Measurements from ENCODE around the gene LCK. TPM values are rescaled to one million over a fixed set of nuclear protein-coding genes. Genes with fewer than 3 reads are reported as not detected.

The LCK gene
- total and polyA plus RNA-seq, 9 of the 15 experiments (the other 6 are each of a cell fraction or from before 2014, with no cell fraction given): 0.04 to 0.47 (median 0.13) TPM; not detected in 6

DNA sequence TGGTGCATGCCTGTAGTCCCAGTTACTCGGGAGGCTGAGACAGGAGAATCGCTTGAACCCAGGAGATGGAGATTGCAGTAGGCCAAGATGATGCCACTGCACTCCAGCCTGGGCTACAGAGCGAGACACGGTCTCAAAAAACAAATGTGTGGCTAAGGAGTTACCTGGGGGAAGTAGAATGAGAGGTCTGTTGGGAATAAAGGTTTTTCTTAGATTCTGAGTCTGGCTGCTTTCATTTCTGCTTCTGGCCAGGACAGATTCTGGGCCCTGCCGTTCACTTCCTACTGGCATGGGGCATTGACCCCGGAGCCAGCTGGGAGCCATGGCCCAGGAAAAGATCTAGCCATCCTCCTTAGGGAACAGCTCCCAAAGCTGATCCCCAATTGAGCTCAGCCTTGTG lies 42.6 kb upstream of the LCK start:
- DNase-seq (ENCODE audit: extremely low read depth in 1 of 4, low spot score in 3 of 4): no peak
- H3K27me3 ChIP-seq (ENCODE audit: control insufficient read depth in 2 of 2, insufficient read depth in 2 of 2, low read length in 2 of 2): no peaks in the 10 kb centered on the region
- FAIRE-seq: no peak
- no peak overlapping the region for H3K4me2 ChIP-seq (ENCODE audit: insufficient read depth, low read length)
- intact Hi-C loops (cut with micrococcal nuclease) (loop anchor here (5.0 kb wide), 1 partner anchor 39 kb away; the partner anchor contains the start of gene FAM167B), in situ Hi-C loops (cut with MboI) (no loop called here)
- no peak overlapping the region for H3K4me3 ChIP-seq
- H3K9me3 ChIP-seq (replicated peaks; ENCODE audit: control insufficient read depth, insufficient read depth, low read depth, low read length): no peaks in the 10 kb centered on the region
- TF ChIP-seq SREBF1 (IDR thresholded peaks at IDR 0.05; ENCODE audit: borderline replicate concordance, low read depth, low read length) (no peak), MCM3 (IDR thresholded peaks at IDR 0.05) (no peak), ZNF143 (CRISPR knock-in tag; IDR thresholded peaks at IDR 0.05) (0 out of 2 replicates have a peak, but pooled peaks have one; percentile 15), SMAD2 (IDR thresholded peaks at IDR 0.05; ENCODE audit: low read depth, low read length) (no peak)
- no TSS peak for BruUV-seq (replicated peaks)
- no peaks in the 10 kb centered on the region for H4K20me1 ChIP-seq (replicated peaks; ENCODE audit: control insufficient read depth, insufficient read depth, low read length)
- ChIA-PET POLR2A (interaction anchor here (0.5 to 7.8 kb wide), 6 partner anchors 7 to 127 kb away, joined by 3 to 80 read pairs (median 4); partner anchors contain the start of gene CCDC28B), CTCF (ENCODE audit: low intra/inter-chr PET ratio) (interaction anchor here (0.7 kb wide), 1 partner anchor 90 kb away, joined by 3 read pairs; no protein-coding TSS in a partner anchor)
- WGBS (ENCODE audit: insufficient coverage, low coverage, missing lambda C conversion rate): 86% methylated on average over 6 of the region's 6 CpGs
- no peak overlapping the region; a peak in 1 of 4 replicates for H3K9ac ChIP-seq (ENCODE audit: insufficient read depth in 1 of 2, low read depth in 2 of 2, low read length in 2 of 2)
- peaks cover 13% of the 10 kb centered on the region for H3K79me2 ChIP-seq (ENCODE audit: control insufficient read depth, insufficient read depth, low read length)
- H3K27ac ChIP-seq (ENCODE audit: extremely low read depth, low read depth, low read length): no peak overlapping the region
- peaks cover 10 to 31% of the 10 kb centered on the region in 2 experiments; a peak in 4 of 5 replicates for H3K4me1 ChIP-seq (replicated peaks in 1 of 2; ENCODE audit: control insufficient read depth in 2 of 2, insufficient read depth in 2 of 2, low read length in 2 of 2)
- H3K36me3 ChIP-seq (ENCODE audit: control insufficient read depth, insufficient read depth, low read length): peaks cover 28% of the 10 kb centered on the region; the same call in 2 of the 3 replicates
- no peak overlapping the region for H2AFZ ChIP-seq (ENCODE audit: low read depth, low read length)
- no peak for ATAC-seq
- H3K9me1 ChIP-seq (ENCODE audit: control insufficient read depth, insufficient read depth, low read length): peaks cover 4% of the 10 kb centered on the region

DNA sequence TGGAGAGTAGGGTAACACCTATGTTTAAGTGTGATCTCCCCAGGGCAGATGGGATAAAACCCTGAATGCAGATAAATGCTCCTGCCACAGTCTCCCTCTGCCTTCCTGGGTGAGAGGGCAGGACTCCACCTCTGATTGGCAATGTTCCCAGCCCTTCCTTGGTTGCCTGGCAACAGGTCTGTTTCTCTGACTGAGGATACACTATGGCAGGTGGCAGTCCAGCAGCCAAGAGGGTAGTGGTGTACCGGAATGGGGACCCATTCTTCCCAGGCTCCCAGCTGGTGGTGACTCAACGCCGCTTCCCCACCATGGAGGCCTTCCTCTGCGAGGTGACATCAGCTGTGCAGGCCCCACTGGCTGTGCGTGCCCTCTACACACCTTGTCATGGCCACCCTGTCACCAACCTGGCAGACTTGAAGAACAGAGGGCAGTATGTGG lies 42.2 kb upstream of the LCK start, which contains the start of gene DCDC2B:
DCDC2B (plus strand) TSS at position 199 of the 438 bp plus-strand sequence; CDS start at position 204, 5 bp downstream.
- no TSS peak for BruUV-seq (replicated peaks)
- CTCF ChIA-PET (ENCODE audit: low intra/inter-chr PET ratio): no interaction called here
- in situ Hi-C loops (cut with MboI): no loop called here
- peak; percentile 85 for TF ChIP-seq FOXJ2 (tag; IDR thresholded peaks at IDR 0.05)
- TF ChIP-seq, protein P1, sequence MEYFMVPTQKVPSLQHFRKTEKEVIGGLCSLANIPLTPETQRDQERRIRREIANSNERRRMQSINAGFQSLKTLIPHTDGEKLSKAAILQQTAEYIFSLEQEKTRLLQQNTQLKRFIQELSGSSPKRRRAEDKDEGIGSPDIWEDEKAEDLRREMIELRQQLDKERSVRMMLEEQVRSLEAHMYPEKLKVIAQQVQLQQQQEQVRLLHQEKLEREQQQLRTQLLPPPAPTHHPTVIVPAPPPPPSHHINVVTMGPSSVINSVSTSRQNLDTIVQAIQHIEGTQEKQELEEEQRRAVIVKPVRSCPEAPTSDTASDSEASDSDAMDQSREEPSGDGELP (CRISPR knock-in tag; IDR thresholded peaks at IDR 0.05; ENCODE audit: borderline replicate concordance): peak; percentile 69; the same call in 1 of the 2 replicates
- TF ChIP-seq, protein P2, sequence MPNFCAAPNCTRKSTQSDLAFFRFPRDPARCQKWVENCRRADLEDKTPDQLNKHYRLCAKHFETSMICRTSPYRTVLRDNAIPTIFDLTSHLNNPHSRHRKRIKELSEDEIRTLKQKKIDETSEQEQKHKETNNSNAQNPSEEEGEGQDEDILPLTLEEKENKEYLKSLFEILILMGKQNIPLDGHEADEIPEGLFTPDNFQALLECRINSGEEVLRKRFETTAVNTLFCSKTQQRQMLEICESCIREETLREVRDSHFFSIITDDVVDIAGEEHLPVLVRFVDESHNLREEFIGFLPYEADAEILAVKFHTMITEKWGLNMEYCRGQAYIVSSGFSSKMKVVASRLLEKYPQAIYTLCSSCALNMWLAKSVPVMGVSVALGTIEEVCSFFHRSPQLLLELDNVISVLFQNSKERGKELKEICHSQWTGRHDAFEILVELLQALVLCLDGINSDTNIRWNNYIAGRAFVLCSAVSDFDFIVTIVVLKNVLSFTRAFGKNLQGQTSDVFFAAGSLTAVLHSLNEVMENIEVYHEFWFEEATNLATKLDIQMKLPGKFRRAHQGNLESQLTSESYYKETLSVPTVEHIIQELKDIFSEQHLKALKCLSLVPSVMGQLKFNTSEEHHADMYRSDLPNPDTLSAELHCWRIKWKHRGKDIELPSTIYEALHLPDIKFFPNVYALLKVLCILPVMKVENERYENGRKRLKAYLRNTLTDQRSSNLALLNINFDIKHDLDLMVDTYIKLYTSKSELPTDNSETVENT (CRISPR knock-in tag; IDR thresholded peaks at IDR 0.05): no peak
- TF ChIP-seq, protein P3, sequence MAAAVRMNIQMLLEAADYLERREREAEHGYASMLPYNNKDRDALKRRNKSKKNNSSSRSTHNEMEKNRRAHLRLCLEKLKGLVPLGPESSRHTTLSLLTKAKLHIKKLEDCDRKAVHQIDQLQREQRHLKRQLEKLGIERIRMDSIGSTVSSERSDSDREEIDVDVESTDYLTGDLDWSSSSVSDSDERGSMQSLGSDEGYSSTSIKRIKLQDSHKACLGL (CRISPR knock-in tag; IDR thresholded peaks at IDR 0.05; ENCODE audit: borderline replicate concordance, poor library complexity, severe bottlenecking): no peak
- no peak for TF ChIP-seq KDM4B (IDR thresholded peaks at IDR 0.05; ENCODE audit: borderline replicate concordance in 2 of 2, low read depth in 1 of 2)
- TF ChIP-seq NFIC (IDR thresholded peaks at IDR 0.05): peak; percentile 54

More for the DNA sequence above, 42.2 kb upstream of the LCK start, which contains the start of gene DCDC2B:
- DNase-seq (ENCODE audit: extremely low read depth in 1 of 4, low spot score in 3 of 4) (peak in 1 of 4 experiments; percentile 57), FAIRE-seq (peak; percentile 66), ATAC-seq (no peak; the same call in 1 of the 3 replicates)
- Histone ChIP-seq H3K79me2 (ENCODE audit: control insufficient read depth, insufficient read depth, low read length) (peaks cover 13% of the 10 kb centered on the region), H3K27me3 (ENCODE audit: control insufficient read depth in 2 of 2, insufficient read depth in 2 of 2, low read length in 2 of 2) (no peaks in the 10 kb centered on the region), H3K4me1 (replicated peaks in 1 of 2; ENCODE audit: control insufficient read depth in 2 of 2, insufficient read depth in 2 of 2, low read length in 2 of 2) (peaks cover 10 to 28% of the 10 kb centered on the region in 2 experiments; a peak in 4 of 5 replicates), H4K20me1 (replicated peaks; ENCODE audit: control insufficient read depth, insufficient read depth, low read length) (no peaks in the 10 kb centered on the region), H3K4me3 (no peak within 1 kb of the TSS), H3K4me2 (ENCODE audit: insufficient read depth, low read length) (no peak within 1 kb of the TSS), H3K9ac (ENCODE audit: insufficient read depth in 1 of 2, low read depth in 2 of 2, low read length in 2 of 2) (peak within 1 kb of the TSS in 1 of 2 experiments; percentile 62; a peak in 2 of 4 replicates), H3K36me3 (ENCODE audit: control insufficient read depth, insufficient read depth, low read length) (peaks cover 28% of the 10 kb centered on the region; the same call in 2 of the 3 replicates), H2AFZ (ENCODE audit: low read depth, low read length) (no peak within 1 kb of the TSS), H3K9me1 (ENCODE audit: control insufficient read depth, insufficient read depth, low read length) (peaks cover 4% of the 10 kb centered on the region), H3K27ac (ENCODE audit: extremely low read depth, low read depth, low read length) (no peak within 1 kb of the TSS), H3K9me3 (replicated peaks; ENCODE audit: control insufficient read depth, insufficient read depth, low read depth, low read length) (no peaks in the 10 kb centered on the region)
- intact Hi-C loops (cut with micrococcal nuclease): loop anchor here (5.0 kb wide), 1 partner anchor 38 kb away; the partner anchor contains the start of gene FAM167B
- WGBS (ENCODE audit: insufficient coverage, low coverage, missing lambda C conversion rate): 80% methylated on average over 5 of the region's 5 CpGs
- POLR2A ChIA-PET: interaction anchor here (0.5 to 7.8 kb wide), 7 partner anchors 8 to 126 kb away, joined by 3 to 80 read pairs (median 5); partner anchors contain the start of gene CCDC28B

Data from K562 (cell line).